CD1c-positive myeloid dendritic cell (primary cell): ENCODE measurements around the gene PHACTR1.

ENCODE experiments used
- DNase-seq: peaks from one replicate; pipeline ENCODE4 v3.0.0-alpha.2; 2016; ENCODE audit errors: extremely low spot score

The PHACTR1 gene

DNA sequence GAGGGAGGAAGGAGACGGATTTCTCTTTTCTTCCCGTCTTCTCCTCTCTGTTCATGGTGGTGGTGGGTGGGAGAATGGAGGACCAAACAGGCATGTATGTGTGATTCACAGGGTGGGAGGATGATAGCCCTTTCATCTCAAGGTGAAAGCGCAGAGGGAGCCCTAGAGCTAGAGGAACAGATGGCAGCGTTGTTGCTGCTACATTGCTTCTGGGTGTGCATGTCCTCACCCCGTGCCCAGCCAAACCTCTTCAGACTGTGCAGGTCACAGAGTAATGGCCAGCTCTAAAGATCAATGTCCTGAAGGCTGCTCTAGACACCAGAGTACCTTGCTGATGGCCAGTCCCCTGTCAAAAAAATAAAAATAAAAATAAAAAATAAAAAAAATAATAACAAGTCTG is 310.0 kb downstream of the PHACTR1 start:
- DNase-seq: no peak

DNA sequence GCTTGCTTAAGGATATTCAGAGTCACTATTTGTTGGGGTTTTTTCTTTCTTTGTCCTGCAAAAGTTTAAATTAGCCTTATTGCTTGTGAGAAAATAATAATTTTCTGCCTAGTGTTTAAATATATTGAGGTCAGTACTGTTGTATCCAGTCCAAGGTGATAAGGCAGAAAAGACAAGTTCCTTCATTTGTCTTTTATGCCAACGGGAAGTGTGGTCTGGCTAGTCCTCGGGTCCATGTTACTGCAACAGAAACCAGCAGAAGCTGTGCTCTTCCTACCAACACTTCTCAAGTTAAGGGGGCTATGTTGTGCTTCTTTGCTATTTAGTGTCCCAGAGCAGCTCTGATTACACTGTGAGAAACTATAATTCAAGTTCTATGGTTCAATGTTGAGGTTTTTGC is 310.6 kb downstream of the PHACTR1 start:
- DNase-seq: no peak

- no peak for DNase-seq
Observed at GRCh38 chr6:13030396-13030795, 313.8 kb downstream of the PHACTR1 start.

DNA sequence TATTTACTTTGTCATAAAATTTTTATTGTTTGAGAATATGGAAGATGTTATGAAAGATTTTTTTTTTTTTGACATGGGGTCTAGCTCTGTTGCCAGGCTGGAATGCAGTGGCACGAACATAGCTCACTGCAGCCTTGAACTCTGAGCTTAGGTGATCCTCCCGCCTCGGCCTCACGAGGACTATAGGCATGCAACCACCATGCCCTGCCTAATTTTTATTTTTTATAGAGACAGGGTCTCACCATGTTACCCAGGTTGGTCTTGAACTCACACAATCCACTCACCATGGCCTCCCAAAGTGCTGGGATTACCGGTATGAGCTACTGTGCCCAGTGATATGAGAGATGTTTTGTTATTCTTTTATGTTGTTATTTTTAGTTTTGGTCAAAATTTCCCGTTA is 316.0 kb downstream of the PHACTR1 start:
- DNase-seq: no peak

DNA sequence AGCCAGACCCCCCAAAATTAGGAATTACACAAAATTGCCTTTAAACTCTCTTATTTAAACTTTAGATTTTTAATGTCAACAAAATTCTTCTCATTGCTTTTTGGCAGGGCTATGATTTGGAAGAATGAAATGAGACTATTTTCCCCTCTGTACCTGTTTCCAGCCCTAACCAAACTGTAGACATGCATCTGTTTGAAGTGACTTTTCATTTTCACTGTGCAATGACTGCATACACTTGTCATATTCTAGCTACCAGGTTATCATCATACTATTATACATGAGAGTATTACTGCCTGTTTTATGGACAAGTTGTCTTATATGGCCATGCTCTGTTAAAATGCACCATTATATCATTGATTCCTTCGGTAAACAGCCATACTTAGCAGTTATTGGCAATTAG is 316.6 kb downstream of the PHACTR1 start:
- DNase-seq: no peak

GRCh38 chr6:13034316-13034715 is 317.7 kb downstream of the PHACTR1 start:
- DNase-seq: no peak

DNA sequence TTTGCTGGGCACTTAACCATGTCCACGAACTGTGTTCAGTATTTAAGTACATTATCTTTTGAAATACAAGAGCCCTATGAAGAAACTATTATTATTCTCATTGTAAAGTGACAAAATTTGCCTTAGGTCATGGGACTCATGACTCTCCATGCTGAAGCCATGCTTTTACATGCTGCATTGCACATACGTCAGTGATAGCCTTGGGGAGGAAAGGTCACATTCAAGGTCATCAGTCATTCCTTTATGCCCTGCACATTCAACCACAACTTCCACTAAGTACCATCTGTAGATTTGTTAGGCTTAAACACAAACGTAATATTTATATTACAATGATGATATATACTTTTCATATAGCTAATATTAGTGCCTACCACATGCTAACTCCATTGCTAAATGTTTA is 319.0 kb downstream of the PHACTR1 start:
- DNase-seq: no peak

DNA sequence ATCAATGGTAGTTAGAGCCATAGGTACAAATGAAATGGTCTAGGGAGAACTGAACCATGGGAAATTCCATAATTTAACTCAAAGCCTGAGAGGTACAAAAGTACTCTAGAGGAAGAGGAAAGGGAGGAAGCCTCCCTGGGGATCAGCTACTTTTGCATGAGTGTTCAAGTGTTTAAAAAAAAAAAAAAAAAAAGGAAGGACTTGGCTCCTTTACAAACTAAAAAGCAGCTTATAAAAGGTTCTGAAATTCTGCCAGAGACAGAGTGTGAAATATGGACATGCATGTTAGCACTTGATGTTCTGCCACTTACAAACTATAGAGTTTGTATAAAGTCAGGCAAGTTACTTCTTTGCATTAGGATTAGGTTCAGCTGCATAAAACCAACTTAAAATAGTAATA is 321.7 kb downstream of the PHACTR1 start:
- DNase-seq: no peak

- no peak for DNase-seq
Observed at GRCh38 chr6:13038741-13039190, 322.2 kb downstream of the PHACTR1 start.

DNA sequence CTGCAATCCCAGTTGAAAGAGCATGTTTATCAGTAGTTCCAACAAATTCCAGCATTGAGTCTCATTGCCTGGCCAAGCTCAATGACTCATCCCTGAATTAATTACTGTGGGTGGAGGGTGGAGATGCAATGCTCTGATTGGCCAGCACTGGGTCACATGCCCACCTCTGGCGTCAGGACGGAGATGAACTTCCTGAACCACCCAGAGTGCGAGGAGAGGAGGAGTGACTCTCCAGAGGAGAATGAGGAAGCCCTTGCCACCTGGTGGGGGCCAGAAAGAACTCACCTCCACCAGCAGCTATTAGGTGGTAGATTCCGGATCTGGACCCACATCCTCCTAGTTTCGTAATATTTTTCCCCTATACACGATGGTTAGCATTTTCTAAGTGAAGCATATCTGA is 327.8 kb downstream of the PHACTR1 start:
- peak; percentile 73 for DNase-seq

GRCh38 chr6:13044896-13045295 is 328.3 kb downstream of the PHACTR1 start:
- no peak for DNase-seq

GRCh38 chr6:13045676-13046075 is 329.1 kb downstream of the PHACTR1 start:
- DNase-seq: no peak

GRCh38 chr6:13046084-13046483 is 329.5 kb downstream of the PHACTR1 start:
- no peak for DNase-seq

GRCh38 chr6:13048113-13048512 is 331.5 kb downstream of the PHACTR1 start:
- DNase-seq: no peak

GRCh38 chr6:13049666-13050254 is 333.2 kb downstream of the PHACTR1 start:
- DNase-seq: no peak

GRCh38 chr6:13053006-13053461 is 336.5 kb downstream of the PHACTR1 start:
- no peak for DNase-seq

DNA sequence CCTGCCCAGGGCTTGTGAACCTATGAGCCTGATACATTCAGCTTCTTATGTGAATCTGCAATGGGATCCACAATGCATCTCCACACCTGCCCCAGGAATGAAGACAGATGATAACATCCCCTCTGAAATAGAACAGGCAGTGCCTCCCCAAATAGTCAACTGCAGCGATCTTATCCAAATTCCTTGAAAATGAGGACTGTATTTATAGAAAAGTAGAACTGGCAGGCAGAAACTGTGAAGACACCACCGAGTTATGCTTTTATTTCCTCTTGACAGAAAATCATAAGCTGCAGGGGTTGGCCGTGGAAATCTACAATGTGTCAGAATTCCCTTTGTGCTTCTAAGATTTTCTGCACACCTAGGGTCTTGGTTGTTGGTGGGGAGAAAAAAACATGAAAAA is 341.5 kb downstream of the PHACTR1 start:
- DNase-seq: no peak

GRCh38 chr6:13059026-13059425 is 342.5 kb downstream of the PHACTR1 start:
- no peak for DNase-seq

DNA sequence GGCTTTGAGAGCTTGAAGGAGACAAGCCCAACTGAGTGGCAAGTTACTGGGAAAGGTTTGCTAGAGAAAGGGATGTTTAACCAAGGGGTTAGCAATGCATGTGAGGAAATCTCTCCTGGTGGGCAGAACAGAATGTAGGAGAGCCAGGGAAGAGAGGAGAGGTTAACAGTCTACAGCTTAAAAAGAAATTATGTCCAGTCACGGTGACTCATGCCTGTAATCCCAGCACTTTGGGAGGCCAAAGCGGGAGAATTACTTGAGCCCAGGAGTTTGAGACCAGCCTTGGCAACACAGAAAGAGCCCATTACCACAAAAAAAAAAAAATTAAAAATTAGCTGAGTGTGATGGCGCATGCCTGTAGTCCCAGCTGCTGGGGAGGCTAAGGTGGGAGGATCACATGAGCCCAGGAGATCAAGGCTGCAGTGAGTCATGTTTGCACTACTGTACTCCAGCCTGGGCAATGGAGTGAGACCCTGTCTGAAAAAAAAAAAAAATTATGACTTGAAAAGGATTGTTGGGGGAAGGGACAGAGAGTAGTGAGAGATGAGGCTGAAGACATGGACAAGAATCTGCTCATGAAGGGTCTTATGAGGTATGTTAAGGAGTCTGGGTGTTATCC is 346.8 kb downstream of the PHACTR1 start:
- no peak for DNase-seq

DNA sequence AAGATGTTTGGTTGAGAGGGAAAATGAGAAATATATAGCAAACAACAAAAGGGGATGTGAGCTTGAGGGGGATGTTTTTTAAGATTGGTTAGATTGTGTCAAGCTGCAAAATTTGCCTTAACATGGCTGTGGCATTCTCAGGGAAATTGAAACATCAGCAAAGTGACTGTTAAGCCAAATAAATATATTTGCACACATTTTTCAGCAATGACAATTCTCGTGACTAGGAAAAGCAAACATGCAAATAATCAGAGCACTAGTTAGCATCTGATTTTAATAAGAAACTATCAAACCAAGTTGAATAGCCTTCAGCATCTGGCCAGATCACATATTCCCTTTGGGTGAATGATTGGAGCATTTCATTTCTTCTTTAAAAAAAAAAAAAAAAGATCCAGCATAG is 349.0 kb downstream of the PHACTR1 start:
- no peak for DNase-seq

GRCh38 chr6:13066050-13066449 is 349.5 kb downstream of the PHACTR1 start:
- DNase-seq: no peak

GRCh38 chr6:13066820-13067219 is 350.3 kb downstream of the PHACTR1 start:
- no peak for DNase-seq

DNA sequence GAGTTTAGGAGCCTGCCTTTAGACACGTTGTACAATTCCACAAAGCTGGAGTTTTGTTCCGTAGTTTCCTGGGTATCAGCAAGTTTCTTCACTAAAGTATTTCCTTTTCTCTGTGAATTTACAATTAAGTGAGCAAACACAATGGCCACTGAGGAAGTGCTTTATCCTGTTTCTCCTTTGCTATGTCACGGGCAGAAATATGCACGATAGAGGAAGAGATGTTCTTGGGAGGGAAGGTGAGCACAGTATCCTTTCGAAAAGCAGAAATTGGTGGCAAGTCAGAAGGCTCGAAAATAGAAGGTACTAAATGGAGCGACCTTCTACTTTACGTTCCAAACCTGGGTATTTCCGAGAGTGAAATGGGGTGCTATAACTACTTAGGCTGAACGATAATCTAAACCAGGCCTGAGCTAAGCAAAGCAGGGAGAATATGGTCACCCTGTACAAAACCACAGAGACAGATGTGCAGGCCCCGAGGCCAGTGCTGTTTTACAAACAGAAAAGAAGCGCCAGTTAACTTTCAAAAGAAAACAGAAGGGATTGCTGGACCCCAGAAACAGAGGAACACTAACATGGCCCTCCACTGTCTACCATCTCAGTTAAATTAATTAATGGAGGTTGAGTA is 352.1 kb downstream of the PHACTR1 start:
- DNase-seq: peak; percentile 41
